Upper lobe of right lung (tissue), 1 donor: ENCODE measurements around the gene TRA2A. TPM values are rescaled to one million over a fixed set of nuclear protein-coding genes. Genes with fewer than 3 reads are reported as not detected.

Source experiments
- ATAC-seq: fragments of 200-7000 bp; cut with Tn5 transposase; one replicate; pipeline ENCODE4 v1.9.1; 2020; ENCODE audit warnings: mild to moderate bottlenecking, moderate library complexity
- DNase-seq: peaks from one replicate; pipeline ENCODE4 v3.0.0-alpha.2; 2020
- H3K27ac ChIP-seq: fragments of 200-600 bp; one replicate; pipeline ENCODE4 v1.8.0; 2022
- H3K27me3 ChIP-seq: fragments of 200-600 bp; one replicate; pipeline ENCODE4 v1.8.0; 2022; ENCODE audit warnings: mild to moderate bottlenecking
- H3K36me3 ChIP-seq: fragments of 200-600 bp; one replicate; pipeline ENCODE4 v1.8.0; 2022
- H3K4me1 ChIP-seq: fragments of 200-600 bp; one replicate; pipeline ENCODE4 v1.8.0; 2022
- H3K4me3 ChIP-seq: fragments of 200-600 bp; one replicate; pipeline ENCODE4 v1.8.0; 2022; ENCODE audit warnings: mild to moderate bottlenecking
- H3K9me3 ChIP-seq: fragments of 200-600 bp; one replicate; pipeline ENCODE4 v1.8.0; 2022
- intact Hi-C: fragments of 100-400 bp; cut with DNase I; formaldehyde crosslinking; loops from one replicate; pipeline ENCODE4 v1.11.0; 2022
- total RNA-seq: library from RNA; stranded (reverse); fragmentation: NEBNext Ultra II Directional; extraction: Animal tissue kit (Norgen Biotek cat#: 25700); gene quantifications from one replicate; pipeline ENCODE4 v1.2.1, GENCODE V29; 2021
- TF ChIP-seq, protein P1 (sequence below): fragments of 200-600 bp; IDR thresholded peaks from one replicate; pipeline ENCODE4 v1.8.0; 2022; ENCODE audit warnings: antibody characterized with exemption
- donor health status: DM: no; HTN: yes; CAD: no; lungs with severe emphysema.

The TRA2A gene
- total RNA-seq, 1 donor from 2014 or later, result 71.6 TPM

DNA sequence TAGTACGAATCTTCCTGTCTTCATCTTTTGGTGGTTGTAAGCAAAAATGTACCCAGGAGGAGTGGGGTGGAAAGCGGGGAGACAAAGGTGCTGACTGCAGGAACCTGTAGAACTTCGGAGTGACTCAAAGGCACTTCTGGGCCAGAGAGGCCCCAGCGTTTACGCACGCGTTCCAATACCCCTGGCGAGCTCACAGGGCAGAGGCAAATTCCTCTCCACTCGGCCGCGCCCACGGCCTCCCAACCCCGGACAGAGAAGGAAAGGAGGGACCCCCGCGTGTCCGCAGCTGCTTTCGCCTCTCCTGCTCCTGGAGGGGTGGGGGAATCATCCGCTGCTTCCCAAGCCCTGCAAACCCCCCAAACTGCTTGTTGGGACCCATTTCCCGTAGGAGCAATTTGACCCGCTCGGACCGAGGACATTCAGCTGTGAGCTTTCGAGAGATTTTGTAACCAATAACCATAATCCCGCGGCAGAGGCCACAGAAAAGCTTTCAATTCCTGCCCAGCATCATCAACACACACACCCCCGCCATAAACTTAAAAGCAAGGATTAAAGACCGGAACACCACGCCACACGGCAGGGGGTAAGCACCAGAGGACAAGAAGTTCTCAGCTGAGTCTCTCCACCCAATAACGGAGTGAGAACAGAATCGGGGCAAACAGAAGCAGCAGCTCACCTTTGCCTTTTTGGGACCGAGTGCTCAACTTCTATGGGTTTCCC, 63.8 kb downstream of the TRA2A start:
- H3K36me3 ChIP-seq, result no peaks in the 10 kb centered on the region
- H3K9me3 ChIP-seq, result no peaks in the 10 kb centered on the region
- intact Hi-C loops, result no loop called here
- no peak overlapping the region for H3K4me3 ChIP-seq
- TF ChIP-seq, protein P1, sequence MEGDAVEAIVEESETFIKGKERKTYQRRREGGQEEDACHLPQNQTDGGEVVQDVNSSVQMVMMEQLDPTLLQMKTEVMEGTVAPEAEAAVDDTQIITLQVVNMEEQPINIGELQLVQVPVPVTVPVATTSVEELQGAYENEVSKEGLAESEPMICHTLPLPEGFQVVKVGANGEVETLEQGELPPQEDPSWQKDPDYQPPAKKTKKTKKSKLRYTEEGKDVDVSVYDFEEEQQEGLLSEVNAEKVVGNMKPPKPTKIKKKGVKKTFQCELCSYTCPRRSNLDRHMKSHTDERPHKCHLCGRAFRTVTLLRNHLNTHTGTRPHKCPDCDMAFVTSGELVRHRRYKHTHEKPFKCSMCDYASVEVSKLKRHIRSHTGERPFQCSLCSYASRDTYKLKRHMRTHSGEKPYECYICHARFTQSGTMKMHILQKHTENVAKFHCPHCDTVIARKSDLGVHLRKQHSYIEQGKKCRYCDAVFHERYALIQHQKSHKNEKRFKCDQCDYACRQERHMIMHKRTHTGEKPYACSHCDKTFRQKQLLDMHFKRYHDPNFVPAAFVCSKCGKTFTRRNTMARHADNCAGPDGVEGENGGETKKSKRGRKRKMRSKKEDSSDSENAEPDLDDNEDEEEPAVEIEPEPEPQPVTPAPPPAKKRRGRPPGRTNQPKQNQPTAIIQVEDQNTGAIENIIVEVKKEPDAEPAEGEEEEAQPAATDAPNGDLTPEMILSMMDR, result no peak
- H3K27ac ChIP-seq, result no peak overlapping the region
- peaks cover 99% of the 10 kb centered on the region for H3K27me3 ChIP-seq
- peaks cover 32% of the 10 kb centered on the region for H3K4me1 ChIP-seq
- DNase-seq, result no peak
- peak; percentile 11 for ATAC-seq

DNA sequence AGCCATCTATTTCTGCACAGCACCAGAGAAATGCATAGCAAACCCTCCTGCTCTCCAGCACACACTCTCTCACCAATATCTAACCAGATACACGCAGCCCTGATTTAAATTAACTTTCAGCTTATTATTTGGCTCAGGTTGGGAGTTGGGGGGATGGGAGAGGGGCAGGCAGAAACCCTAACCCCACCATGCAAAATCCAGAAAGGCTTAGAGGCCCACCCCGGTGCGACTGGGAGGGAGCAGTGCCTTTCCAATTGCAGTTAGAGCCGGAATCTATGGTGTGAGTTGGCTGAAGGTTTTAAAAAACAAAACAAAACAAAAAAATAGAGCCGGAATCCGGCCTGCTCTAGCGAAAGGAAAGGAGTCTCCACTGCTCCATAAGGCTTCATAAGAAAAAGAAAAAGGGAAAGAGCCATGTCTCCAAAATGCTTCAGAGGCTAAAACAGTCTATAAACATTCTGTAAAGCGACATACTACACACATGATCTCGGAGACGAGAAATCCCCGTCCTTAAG, 64.4 kb downstream of the TRA2A start:
- intact Hi-C loops, result no loop called here
- H3K4me1 ChIP-seq, result peaks cover 32% of the 10 kb centered on the region
- ATAC-seq (no peak), DNase-seq (no peak)
- H3K4me3 ChIP-seq, result no peak overlapping the region
- H3K9me3 ChIP-seq, result no peaks in the 10 kb centered on the region
- H3K27me3 ChIP-seq, result peaks cover 97% of the 10 kb centered on the region
- H3K36me3 ChIP-seq, result no peaks in the 10 kb centered on the region
- H3K27ac ChIP-seq, result no peak overlapping the region
- TF ChIP-seq, protein P1, result no peak

DNA sequence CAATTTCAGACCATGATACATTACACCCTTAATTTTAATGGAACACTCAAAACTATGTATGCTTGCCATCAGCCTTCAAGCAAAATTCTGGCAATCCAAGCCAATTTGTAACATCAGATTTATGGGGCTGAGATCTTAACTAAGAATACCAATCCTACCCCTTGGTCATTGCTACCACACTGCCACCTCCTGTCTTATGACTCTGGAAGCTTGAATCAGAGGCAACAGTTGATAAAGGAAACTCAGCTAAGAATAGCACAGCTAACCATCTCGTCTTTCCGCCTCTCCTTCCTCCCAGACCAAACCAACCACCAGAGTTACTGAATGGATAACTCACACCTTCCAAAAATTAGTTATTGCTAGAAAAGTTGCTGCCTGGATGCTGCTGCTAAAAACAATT, 68.9 kb downstream of the TRA2A start:
- intact Hi-C loops, result no loop called here
- ATAC-seq (peak; percentile 62), DNase-seq (no peak)
- H3K27ac ChIP-seq, result no peak overlapping the region
- no peaks in the 10 kb centered on the region for H3K36me3 ChIP-seq
- no peaks in the 10 kb centered on the region for H3K9me3 ChIP-seq
- TF ChIP-seq, protein P1, result peak; percentile 32
- H3K4me1 ChIP-seq, result peaks cover 1% of the 10 kb centered on the region
- peaks cover 70% of the 10 kb centered on the region for H3K27me3 ChIP-seq
- H3K4me3 ChIP-seq, result no peak overlapping the region

DNA sequence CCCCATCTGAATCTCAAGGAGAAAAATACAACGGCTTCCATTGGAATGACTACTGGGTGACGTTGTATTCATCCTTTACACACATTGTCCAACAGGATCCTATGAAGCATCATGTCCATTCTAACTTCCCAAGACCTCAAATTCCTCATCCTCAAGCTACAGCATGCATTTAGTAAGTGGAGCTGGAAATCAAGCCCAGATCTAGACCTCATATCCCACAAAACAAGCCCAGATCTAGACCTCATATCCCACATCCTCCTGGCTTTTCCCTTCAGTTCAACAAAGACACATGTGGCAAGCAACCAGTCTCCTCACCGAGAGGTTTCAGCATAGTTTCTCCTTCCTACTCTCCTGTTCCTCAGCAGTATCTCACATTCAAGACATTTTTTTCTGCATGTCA, 73.7 kb downstream of the TRA2A start:
- TF ChIP-seq, protein P1, result no peak
- H3K27ac ChIP-seq, result no peak overlapping the region
- no peaks in the 10 kb centered on the region for H3K4me1 ChIP-seq
- no peaks in the 10 kb centered on the region for H3K9me3 ChIP-seq
- DNase-seq (no peak), ATAC-seq (no peak)
- no peaks in the 10 kb centered on the region for H3K36me3 ChIP-seq
- H3K4me3 ChIP-seq, result no peak overlapping the region
- intact Hi-C loops, result no loop called here
- peaks cover 33% of the 10 kb centered on the region for H3K27me3 ChIP-seq

DNA sequence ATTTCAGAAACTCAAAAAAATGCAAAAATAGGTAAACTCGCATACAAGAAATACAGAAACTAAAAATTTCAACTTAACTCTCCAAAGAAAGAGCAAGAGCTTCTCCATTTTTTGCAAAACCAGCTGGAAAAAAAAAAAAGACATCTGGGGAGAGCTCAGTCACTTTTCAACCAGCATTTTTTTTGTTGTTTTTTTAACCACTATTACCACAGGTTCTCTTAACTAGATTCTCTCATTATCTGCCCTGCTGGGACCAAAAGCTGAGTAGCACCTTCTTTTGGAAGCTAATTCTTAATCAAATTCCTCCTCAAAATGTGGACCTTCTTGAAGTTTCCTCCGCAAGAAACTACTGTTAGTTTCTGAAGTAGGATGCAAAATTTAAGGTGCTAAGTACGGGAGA, 75.7 kb downstream of the TRA2A start:
- Histone ChIP-seq H3K27ac (no peak overlapping the region), H3K9me3 (no peaks in the 10 kb centered on the region), H3K4me1 (no peaks in the 10 kb centered on the region), H3K36me3 (no peaks in the 10 kb centered on the region), H3K4me3 (no peak overlapping the region), H3K27me3 (peaks cover 18% of the 10 kb centered on the region)
- DNase-seq, result no peak
- intact Hi-C loops, result no loop called here
- no peak for ATAC-seq
- TF ChIP-seq, protein P1, result no peak
